ENCODE data around the gene FAM3C. TPM values are rescaled to one million over a fixed set of nuclear protein-coding genes. Genes with fewer than 3 reads are reported as not detected.

The FAM3C gene
- total and polyA plus RNA-seq, 4 donors: 26.3 to 62.2 (median 37.6) TPM

GRCh38 chr7:121406461-121406860 lies 10.4 kb upstream of the FAM3C start:
- Histone ChIP-seq H3K9ac (ENCODE audit: insufficient read depth in 1 of 2, low read length in 2 of 2) (no peak overlapping the region), H3K4me1 (ENCODE audit: control insufficient read depth in 5 of 5, insufficient read depth in 5 of 5, low read length in 5 of 5) (no peaks in the 10 kb centered on the region), H3K27ac (ENCODE audit: low read depth in 1 of 2, low read length in 1 of 2) (no peak overlapping the region), H3K36me3 (ENCODE audit: control insufficient read depth in 4 of 4, insufficient read depth in 4 of 4, low read length in 4 of 4) (no peaks in the 10 kb centered on the region), H3K27me3 (ENCODE audit: control insufficient read depth in 3 of 3, insufficient read depth in 3 of 3, low read length in 2 of 3) (no peaks in the 10 kb centered on the region), H3K9me3 (ENCODE audit: control insufficient read depth in 4 of 4, insufficient read depth in 3 of 4, low read length in 3 of 4) (no peaks in the 10 kb centered on the region), H3K4me3 (no peak overlapping the region)
- DNase-seq: no peak
- WGBS, 2 donors: 93 to 97% methylated on average over 5 of the region's 5 CpGs
- no peak for ATAC-seq (ENCODE audit: insufficient read depth, low FRiP score)
- TF ChIP-seq CTCF (IDR thresholded peaks at IDR 0.05; ENCODE audit: control extremely low read depth, extremely low read depth): no peak

GRCh38 chr7:121404348-121404747 lies 8.2 kb upstream of the FAM3C start:
- Histone ChIP-seq H3K27ac (ENCODE audit: low read depth in 1 of 2, low read length in 1 of 2) (no peak overlapping the region), H3K9ac (ENCODE audit: insufficient read depth in 1 of 2, low read length in 2 of 2) (no peak overlapping the region), H3K9me3 (ENCODE audit: control insufficient read depth in 4 of 4, insufficient read depth in 3 of 4, low read length in 3 of 4) (no peaks in the 10 kb centered on the region), H3K4me3 (no peak overlapping the region), H3K36me3 (ENCODE audit: control insufficient read depth in 4 of 4, insufficient read depth in 4 of 4, low read length in 4 of 4) (no peaks in the 10 kb centered on the region), H3K27me3 (ENCODE audit: control insufficient read depth in 3 of 3, insufficient read depth in 3 of 3, low read length in 2 of 3) (no peaks in the 10 kb centered on the region), H3K4me1 (ENCODE audit: control insufficient read depth in 5 of 5, insufficient read depth in 5 of 5, low read length in 5 of 5) (no peaks in the 10 kb centered on the region)
- ATAC-seq (ENCODE audit: insufficient read depth, low FRiP score) (no peak), DNase-seq (no peak)
- TF ChIP-seq CTCF (IDR thresholded peaks at IDR 0.05; ENCODE audit: control extremely low read depth, extremely low read depth): no peak
- WGBS, 2 donors: 91 to 97% methylated on average over 2 of the region's 2 CpGs

GRCh38 chr7:121402701-121403100 lies 6.6 kb upstream of the FAM3C start:
- no peak overlapping the region for H3K27ac ChIP-seq (ENCODE audit: low read depth in 1 of 2, low read length in 1 of 2)
- no peak for DNase-seq
- H3K4me1 ChIP-seq (ENCODE audit: control insufficient read depth in 5 of 5, insufficient read depth in 5 of 5, low read length in 5 of 5): no peaks in the 10 kb centered on the region
- 64 to 81% methylated on average over 1 of the region's 1 CpG for WGBS, 2 donors
- no peak overlapping the region for H3K4me3 ChIP-seq
- no peak for TF ChIP-seq CTCF (IDR thresholded peaks at IDR 0.05; ENCODE audit: control extremely low read depth, extremely low read depth)
- no peak overlapping the region for H3K9ac ChIP-seq (ENCODE audit: insufficient read depth in 1 of 2, low read length in 2 of 2)
- H3K36me3 ChIP-seq (ENCODE audit: control insufficient read depth in 4 of 4, insufficient read depth in 4 of 4, low read length in 4 of 4): no peaks in the 10 kb centered on the region
- no peaks in the 10 kb centered on the region for H3K27me3 ChIP-seq (ENCODE audit: control insufficient read depth in 3 of 3, insufficient read depth in 3 of 3, low read length in 2 of 3)
- H3K9me3 ChIP-seq (ENCODE audit: control insufficient read depth in 4 of 4, insufficient read depth in 3 of 4, low read length in 3 of 4): no peaks in the 10 kb centered on the region
- ATAC-seq (ENCODE audit: insufficient read depth, low FRiP score): no peak

- ATAC-seq (ENCODE audit: insufficient read depth, low FRiP score): no peak
- H3K27ac ChIP-seq (ENCODE audit: low read depth in 1 of 2, low read length in 1 of 2): no peak overlapping the region
- no peaks in the 10 kb centered on the region for H3K36me3 ChIP-seq (ENCODE audit: control insufficient read depth in 4 of 4, insufficient read depth in 4 of 4, low read length in 4 of 4)
- no peak for TF ChIP-seq CTCF (IDR thresholded peaks at IDR 0.05; ENCODE audit: control extremely low read depth, extremely low read depth)
- no peaks in the 10 kb centered on the region for H3K4me1 ChIP-seq (ENCODE audit: control insufficient read depth in 5 of 5, insufficient read depth in 5 of 5, low read length in 5 of 5)
- no peak for DNase-seq
- no peak overlapping the region for H3K9ac ChIP-seq (ENCODE audit: insufficient read depth in 1 of 2, low read length in 2 of 2)
- H3K4me3 ChIP-seq: no peak overlapping the region
- 84 to 88% methylated on average over 3 of the region's 3 CpGs for WGBS, 2 donors
- H3K27me3 ChIP-seq (ENCODE audit: control insufficient read depth in 3 of 3, insufficient read depth in 3 of 3, low read length in 2 of 3): no peaks in the 10 kb centered on the region
- no peaks in the 10 kb centered on the region for H3K9me3 ChIP-seq (ENCODE audit: control insufficient read depth in 4 of 4, insufficient read depth in 3 of 4, low read length in 3 of 4)
Observed at GRCh38 chr7:121401896-121402295, 5.8 kb upstream of the FAM3C start.

All from lung (tissue), 12 donors.